GM18907 (cell line): Measurements from ENCODE around the gene TRAPPC6A.

Experiments
- ATAC-seq: cut with Tn5 transposase; IDR thresholded peaks from one replicate; pipeline ENCODE4 v1.9.1; 2021; ENCODE audit warnings: mild to moderate bottlenecking, moderate library complexity; ENCODE audit not compliant: unreplicated experiment

Gene TRAPPC6A

DNA sequence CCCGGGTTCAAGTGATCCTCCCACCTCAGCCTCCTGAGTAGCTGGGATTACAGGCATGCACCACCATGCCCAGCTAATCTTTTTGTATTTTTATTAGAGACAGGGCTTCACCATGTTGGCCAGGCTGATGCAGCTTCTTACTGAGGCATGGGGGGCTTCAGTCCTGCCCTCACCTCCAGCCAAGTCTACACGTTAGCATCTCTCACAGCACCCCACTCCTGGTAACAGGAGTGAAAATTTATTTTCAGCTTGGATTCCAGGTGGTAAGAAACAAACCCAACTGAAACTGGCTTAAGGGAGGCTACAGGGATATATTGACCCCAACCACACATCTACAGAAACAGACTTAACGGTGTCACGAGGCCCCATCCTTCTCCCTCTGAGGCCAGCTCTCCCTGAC is 27.9 kb downstream of the TRAPPC6A start:
- ATAC-seq = no peak

DNA sequence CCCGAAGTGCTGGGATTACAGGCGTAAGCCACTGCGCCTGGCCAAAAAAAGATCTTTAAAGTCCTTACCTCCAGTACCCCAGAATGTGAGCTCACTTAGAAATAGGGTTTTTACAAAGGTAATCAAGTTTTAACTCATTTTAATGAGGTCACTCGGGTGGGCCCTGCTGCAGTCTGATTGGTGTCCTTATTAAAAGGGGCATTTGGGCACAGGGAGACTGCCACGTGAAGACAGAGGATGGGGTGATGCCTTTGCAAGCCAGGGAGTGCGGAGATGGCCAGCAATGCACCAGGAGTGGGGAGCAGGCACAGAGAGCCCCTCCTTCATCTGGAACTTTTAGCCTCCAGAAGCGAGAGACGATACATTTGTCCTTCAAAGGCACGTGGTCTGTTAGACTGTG is 28.9 kb downstream of the TRAPPC6A start:
- no peak for ATAC-seq

DNA sequence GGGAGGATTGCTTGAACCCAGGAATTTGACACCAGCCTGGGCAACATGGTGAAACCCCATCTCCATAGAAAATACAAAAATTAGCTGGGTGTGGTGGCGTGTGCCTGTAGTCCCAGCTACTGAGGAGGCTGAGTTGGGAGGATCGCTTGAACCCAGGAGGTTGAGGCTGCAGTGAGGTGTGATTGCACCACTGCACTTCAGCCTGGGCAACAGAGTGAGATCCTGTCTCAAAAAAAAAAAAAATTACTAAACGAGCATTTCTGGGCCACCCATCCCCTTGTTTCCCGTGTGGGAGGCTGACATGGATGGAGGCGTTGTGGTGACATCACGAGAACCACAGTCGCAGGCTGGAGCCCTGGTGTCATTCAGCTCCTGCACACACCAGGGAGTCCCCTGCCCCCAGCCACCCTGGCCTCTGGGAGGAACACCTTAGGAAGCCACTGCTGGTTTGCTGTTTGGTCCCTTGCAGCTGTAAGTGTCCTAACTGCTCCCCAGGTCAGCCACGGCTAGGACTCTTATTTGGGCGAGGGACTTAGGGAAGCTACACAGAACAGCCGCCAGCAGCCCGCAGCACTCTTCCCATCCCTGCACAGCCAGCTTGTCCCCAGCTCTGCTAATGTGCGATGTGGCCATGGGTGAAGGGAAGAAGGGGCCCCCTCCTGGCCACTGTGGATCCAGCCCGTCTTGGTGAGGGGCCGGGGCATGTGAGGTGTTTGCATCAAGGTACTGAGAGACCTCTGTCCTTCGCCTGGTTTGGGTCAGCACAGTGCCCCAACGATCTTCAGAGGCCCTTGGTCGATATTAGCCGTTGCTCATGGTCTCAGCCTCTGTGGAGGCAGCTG is 30.0 kb downstream of the TRAPPC6A start:
- no peak for ATAC-seq

DNA sequence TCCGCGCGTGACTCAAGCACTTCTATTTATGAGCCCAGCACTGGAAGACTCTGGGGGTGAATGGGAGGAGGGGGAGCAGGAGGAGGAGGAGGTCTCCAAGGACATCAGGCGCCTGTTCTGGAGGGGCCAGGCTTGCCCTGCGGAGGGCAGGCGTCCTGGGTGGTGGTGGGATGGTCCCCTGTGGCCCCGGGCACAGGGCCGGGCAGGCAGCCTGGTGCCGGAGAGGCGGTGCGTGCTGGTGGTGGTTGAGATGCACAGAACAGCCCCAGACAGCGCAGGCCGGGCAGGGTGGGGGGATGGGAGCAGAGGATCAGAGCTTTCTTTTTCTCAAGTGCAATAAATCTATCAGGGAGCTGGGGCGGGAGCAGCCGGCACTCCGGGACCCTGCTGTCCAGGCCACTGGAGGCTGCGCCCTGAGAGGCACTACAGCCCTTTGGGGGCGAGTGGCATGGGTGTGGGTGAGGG is 31.3 kb downstream of the TRAPPC6A start:
- ATAC-seq = no peak

DNA sequence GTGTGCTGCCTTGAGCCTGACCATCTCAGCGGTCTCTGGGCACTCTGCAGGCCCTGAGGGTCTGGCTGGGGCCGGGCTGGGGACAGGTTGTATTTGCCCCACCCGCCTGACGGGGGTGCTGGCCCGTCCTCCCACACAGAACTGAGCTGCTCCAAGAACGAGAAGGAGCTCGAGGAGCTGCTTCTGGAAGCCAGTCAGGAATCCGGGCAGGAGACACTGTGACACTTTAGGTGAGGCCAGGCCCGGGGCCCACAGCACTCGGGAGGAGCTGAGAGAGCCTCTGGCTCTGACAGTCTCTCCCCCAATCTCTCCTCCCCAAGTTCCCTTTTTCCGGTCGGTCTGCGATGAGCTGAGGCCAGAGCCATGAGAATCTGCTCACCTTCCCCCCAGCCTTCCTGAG is 31.8 kb downstream of the TRAPPC6A start:
- ATAC-seq = no peak

DNA sequence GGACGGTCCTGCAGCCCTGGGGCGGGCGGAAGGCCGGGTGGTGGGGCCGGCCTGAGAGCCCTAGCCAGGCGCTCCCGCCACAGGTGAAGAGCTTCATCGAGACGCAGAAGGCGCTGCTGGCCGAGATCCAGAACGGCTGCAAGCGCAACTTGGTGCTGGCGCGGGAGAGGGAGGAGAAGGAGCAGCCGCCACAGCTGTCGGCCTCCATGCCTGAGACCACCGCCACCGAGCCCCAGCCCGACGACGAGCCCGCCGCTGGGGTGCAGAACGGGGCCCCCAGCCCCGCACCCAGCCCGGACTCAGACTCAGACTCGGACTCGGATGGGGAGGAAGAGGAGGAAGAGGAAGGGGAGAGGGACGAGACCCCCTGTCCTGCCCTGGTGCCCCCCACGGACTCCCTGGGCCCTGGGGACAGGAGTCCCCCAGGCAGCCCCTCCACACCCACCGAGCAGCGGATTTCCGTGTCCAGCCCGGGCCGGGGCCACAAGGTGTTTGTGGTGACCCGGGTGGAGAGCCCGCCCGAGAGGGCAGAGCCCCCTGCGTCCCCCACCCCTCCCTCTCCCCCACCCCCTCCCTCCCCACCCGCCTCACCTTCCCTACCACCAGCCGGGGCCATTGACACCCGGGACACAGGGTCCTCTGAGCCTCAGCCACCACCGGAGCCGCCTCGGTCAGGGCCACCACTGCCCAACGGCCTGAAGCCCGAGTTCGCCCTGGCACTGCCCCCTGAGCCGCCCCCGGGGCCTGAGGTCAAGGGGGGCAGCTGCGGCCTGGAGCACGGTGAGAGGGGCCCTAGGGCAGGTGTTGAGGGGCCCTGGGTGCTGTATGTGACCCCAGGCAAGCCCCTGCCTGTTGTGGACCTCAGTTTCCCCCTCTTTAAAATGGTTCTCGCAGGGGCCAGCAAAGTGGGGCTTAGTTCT is 32.5 kb downstream of the TRAPPC6A start:
- ATAC-seq = no peak

DNA sequence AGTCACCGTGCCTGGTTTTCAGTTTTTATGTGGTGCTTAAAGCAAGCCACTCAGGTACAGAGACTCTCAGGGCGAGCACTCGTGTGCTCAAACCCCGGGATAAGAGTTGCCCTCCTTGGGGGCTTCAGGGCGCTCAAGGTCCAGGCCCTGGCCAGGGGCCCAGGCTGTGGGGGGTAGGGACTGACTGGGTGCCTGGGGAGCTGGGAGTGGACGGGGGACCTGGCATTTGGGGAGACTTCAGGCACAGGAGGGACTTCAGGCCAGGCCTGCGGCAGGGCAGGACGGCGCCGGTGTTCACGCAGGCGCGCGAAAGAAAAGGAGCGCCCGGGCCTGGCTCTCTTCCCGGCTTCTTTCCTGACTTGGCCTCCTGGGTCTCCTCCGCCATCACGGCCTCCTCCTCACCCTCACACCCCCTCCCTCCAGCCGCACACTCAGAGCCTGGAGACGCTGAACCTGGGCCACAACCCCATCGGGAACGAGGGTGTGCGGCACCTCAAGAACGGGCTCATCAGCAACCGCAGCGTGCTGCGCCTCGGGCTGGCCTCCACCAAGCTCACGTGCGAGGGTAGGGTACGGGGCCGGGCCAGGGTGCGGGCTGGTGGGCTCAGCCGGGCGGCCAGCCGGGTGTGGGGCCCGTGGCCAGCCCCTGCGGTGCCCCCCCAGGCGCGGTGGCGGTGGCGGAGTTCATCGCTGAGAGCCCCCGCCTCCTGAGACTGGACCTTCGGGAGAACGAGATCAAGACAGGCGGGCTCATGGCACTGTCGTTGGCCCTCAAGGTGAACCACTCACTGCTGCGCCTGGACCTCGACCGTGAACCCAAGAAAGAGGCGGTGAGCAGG is 33.4 kb downstream of the TRAPPC6A start:
- no peak for ATAC-seq

DNA sequence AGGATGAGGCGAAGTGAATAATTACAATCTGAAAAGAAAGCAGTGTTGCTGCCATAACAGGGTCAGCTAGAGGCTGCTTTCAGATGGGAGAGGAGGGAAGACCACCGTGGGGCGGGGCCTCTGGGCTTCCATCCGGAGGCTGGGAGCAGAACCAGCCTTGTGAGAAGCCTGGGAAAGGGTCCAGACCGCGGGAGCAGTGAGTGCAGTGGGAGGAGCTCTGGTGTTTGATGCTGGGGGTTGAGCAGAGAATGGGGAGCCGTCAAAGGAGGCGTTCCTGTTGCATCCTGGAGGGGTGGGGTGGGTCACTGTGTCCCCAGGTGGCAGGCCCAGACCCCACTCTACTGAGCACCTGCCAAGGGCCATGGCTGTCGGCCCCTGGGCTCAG is 35.3 kb downstream of the TRAPPC6A start:
- no peak for ATAC-seq

DNA sequence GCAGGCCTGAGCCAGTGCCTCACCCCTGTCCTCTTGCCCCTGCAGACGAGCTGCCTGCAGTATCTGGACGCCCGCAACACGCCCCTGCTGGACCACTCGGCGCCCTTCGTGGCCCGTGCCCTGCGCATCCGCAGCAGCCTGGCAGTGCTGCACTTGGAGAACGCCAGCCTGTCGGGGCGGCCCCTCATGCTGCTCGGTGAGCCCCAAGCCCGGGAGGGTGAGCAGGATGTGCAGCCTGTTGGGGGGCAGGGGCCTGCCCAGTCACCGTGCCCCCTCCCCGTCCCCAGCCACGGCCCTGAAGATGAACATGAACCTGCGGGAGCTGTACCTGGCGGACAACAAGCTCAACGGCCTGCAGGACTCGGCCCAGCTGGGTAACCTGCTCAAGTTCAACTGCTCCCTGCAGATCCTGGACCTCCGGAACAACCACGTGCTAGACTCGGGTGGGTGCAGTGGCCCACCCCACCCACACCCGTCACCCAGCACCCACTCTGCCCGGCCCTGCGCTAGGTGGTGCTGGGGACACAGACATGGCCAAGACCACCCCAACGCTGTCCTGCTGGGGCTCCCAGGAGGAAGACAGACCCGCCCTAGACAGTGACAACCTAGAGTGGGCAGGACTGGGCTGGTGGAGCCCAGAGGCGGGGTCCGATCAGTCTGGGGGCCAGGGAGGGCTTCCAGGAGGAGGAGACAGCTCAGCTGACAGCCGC is 35.9 kb downstream of the TRAPPC6A start:
- no peak for ATAC-seq

DNA sequence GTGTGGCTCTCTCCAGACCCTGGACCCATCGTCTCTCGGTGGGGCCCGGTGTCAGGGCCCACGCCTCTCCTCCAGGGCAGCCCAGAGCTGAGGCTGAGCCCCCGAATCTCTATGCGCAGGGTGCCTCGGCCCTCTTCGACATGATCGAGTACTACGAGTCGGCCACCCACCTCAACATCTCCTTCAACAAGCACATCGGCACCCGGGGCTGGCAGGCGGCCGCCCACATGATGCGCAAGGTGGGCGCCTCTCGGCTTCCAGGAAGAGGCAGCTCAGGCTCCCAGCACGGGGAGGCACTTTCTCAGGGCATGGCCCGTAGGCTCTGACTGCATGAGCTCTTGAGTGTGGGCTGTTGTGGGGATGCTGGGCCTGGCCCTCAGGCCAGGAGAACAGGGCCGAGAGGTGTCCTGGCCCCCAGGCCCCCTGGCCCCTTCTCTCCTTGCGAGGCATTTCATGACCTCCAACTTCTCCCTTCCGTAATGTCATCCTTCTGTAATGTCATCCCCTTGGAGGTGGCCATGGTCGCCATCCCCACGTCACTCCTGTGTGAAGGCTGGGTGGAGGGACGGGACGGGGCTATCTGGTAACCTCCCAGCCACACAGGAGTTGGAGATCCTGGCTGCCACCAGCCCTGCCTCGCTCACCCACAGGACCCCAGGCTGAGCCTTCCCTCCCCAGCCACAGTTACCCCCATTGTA is 36.7 kb downstream of the TRAPPC6A start:
- ATAC-seq = no peak

DNA sequence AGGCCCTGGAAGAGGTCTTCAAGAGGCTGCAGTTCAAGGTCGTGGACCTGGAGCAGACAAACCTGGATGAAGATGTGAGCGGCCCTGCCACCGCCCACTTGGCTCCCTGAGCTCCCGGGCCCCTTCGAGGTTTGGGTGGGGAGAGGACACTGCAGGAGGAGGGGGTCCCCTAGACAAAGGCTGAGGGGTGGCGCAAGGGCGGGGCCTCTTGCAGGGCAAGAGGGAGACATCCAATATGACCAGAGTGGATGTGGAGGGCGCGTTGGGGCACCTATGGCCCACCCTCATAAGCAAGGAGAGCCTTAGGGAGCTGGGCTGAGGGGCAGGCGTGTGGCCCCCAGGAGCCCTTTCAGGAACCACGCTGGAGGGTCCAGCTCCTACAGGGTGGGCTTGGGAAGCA is 37.5 kb downstream of the TRAPPC6A start:
- no peak for ATAC-seq

DNA sequence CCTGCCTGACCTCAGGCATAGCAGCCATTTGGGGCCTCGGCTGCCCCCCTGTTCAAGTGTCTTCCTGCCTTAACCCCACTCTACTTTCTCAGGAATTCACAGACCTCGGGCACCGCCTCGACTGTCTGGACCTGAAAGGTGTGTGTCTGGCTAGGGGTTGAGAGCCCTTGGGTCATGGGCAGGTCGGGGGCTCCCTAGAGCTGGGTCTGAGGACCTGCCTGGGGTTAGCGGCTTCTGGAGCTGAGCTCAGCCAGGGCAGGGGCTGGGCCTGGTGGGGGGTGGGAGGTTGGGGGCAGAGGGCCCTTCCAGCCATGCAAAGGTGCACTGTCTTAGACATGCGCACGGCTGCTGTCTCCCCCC is 37.9 kb downstream of the TRAPPC6A start:
- ATAC-seq = no peak

DNA sequence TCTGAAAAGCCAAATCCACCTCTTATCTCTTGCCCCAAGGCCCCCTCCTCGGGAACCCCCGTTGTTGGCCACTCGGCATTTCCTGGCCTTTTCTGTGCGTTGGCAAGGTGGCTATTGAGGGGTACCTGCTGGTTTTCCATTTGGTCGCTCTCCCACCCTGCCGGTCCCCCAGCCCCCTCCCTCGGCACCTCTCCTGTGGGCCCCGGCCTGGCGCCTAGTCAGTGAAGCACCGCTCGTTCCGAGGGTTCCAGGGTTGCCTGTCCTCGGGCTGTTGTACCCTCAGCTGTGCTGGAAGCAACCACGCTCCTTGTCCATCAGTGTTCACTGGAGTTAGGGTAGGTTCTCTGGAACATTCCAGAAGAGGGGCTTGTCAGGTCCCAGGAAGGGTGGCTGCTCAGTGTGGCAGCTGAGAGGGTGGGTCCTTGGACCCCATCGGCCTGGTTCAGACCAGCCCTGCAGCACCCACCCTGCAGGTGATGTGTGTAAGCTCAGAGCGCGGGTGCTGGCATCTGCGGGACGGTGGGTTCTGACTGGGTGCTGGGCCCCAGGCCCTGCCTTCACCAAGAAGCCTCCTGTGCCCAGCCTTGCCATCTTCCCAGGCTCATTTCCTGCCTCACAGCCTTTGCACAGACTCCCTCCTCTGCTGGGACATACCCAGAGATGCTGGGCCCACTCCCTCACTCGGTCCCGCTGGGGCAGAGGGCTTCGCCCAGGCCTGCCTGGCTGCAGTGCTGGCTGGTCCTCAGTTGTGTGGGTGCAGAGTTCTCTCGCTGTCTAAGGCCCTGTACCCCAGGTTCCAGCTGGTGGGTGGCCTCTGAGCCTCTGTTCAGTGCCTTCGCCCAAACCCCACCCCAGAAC is 38.5 kb downstream of the TRAPPC6A start:
- ATAC-seq = no peak

DNA sequence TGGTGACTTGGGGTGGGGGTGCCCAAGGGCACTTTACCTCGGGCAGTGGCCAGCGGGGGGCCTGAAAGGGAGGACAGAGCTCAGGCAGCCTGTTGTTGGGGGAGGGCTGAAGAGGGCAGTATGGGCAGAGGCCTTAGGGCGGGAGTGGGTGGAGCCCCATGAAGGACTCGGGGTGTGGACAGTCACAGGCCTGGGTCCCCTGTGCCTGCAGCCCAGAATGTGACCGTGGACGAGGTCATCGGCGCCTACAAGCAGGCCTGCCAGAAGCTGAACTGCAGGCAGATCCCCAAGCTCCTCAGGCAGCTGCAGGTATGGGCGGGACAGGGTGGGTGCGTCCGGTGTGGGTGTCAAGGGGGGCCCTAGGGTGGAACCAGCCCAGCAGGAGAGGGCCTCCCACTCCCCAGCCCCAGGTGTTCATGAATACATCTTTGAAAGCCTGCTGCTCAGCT is 39.7 kb downstream of the TRAPPC6A start:
- no peak for ATAC-seq

DNA sequence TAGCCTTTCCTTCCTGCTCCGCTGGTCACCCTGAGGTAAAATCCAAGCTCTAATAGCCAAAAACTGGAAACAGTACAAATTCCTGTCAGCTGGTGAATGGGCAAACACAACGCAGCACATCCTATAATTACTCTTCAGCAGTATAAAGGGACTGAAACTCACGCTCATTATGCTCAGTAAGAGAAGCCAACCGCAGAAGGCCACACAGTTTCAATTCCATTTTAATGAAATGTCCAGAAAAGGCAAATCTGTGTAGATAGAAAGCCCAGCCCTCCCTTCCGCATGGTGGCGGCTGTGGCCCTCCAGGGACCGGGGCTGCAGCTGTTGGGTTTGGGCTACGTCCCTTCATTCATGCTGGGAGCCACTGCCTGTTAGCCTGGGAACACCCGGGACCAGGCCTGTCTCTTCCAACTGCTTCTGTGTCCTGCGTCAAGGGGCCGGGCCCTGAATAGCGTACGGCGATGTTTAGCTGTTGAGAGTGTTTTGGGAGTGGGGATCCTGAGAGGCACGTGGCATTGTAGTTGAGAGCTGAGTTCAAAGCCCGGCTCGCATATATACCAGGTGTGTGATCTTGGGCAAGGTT is 40.8 kb downstream of the TRAPPC6A start:
- ATAC-seq = peak; percentile 63

DNA sequence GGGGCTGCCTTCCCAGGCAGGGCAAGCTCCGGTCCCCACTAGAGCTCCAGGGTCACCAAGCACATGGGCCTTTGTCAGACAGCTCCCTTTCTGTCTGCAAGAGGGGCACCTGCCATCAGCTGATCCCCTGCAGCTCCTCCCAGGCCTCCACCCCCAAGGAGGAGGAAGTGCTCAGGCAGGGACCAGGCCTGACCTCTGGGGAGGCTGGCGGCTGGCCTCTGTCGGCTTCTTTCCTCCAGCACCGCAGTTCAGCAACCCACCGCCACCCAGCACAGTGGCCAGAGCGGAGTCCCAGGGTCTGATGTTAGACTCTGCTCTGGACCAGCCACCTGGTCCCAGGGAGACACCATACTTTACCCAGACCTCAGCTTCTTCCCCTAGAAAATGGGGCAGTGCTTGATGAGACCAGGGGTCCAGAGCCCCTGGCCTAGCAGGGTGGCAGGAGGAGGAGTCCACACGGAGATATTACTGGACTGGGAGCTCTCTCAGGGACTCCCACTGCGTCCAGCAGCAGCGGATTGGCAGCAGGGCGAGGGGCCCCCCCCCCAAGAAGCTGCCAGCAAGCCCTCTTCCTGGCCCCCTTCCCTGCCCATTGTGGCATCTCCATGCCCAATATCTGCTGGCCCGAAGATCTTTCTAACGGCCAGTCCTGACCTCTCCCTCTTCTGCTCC is 41.4 kb downstream of the TRAPPC6A start:
- ATAC-seq = peak; percentile 22

DNA sequence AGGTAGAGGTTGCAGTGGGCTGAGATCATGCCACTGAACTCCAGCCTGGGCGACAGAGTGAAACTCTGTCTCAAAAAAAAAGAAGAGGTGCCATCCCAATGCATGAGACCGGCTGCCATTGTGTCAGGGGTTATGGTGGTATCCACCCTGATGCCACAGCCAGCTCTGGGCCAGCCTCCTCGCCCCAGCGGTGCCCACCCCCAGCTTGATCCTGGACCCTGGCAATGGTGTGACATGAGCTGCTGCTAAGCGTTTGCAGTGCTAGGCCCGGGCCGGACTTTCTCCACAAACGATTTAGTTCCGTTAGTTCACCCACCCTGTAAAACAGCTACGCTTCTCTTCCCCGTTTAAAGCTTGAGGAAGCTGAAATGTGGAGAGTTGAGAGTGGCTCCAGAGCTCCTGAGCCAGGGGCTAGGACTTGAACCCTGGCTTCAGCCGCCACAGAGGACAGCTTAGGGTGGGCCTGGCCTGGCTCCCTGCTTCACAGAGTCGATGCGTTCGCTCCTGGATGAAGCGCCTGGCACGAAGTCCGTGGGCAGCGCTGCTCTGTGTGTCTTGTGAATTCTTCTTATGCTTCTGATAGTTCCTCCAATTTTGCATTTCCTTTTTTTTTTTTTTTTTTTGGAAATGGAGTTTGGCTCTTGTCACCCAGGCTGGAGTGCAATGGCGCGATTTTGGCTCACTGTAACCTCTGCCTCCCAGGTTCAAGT is 42.7 kb downstream of the TRAPPC6A start:
- no peak for ATAC-seq
